GM18909 (cell line): ENCODE measurements around the gene ASAP3.
"Not testable (repeated sequence)": the region's sequence is repeated elsewhere in the genome, so short reads cannot be mapped to it uniquely, and the experiment has no call there.

Experiments
- ATAC-seq: cut with Tn5 transposase; IDR thresholded peaks from one replicate; pipeline ENCODE4 v1.9.1; 2021; ENCODE audit warnings: mild to moderate bottlenecking; ENCODE audit not compliant: unreplicated experiment, poor library complexity

The ASAP3 gene

DNA sequence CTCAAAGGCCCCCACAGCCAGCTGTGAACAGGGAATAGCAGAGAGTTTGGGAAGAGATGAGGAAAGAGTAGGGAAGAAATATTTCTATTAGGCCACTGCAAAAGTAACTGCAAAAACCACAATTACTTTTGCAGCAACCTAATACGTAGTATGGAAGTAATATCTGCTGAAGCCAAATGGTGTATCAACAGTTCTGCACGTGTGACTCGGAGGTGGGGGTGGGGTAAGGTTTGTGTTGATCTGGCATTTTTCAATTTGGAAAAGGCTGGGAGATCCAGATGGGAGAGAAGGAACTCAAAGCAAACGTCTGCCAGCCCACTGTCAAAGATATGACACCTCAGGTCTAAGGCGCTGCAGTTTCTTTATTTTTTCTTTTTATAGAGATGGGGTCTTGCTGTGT, 103.3 kb downstream of the ASAP3 start:
- no peak for ATAC-seq

DNA sequence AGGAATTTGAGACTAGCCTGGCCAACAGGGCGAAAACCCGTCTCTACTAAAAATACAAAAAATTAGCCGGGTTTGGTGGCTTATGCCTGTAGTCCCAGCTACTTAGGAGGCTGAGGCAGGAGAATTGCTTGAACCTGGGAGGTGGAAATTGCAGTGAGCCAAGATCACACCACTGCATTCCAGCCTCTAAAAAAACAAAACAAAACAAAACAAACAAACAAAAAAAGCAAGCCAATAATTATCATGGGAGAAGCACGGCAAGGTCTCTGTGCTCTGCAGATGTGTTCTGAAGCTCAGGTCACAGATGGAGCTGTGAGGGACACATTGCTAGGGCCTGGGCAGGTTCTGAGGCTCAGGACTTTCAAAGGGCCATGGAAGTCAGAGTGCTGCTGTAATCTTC, 103.7 kb downstream of the ASAP3 start:
- ATAC-seq: not testable (repeated sequence)
